Glomerular visceral epithelial cell (primary cell): ENCODE data around the gene HMCN2.
A peak's percentile ranks its signal among the peaks of the same experiment; 100 is the strongest.

Experiments
- DNase-seq: peaks from one replicate; pipeline ENCODE4 v3.0.0-alpha.2; 2016; ENCODE audit errors: extremely low spot score

HMCN2 gene

DNA sequence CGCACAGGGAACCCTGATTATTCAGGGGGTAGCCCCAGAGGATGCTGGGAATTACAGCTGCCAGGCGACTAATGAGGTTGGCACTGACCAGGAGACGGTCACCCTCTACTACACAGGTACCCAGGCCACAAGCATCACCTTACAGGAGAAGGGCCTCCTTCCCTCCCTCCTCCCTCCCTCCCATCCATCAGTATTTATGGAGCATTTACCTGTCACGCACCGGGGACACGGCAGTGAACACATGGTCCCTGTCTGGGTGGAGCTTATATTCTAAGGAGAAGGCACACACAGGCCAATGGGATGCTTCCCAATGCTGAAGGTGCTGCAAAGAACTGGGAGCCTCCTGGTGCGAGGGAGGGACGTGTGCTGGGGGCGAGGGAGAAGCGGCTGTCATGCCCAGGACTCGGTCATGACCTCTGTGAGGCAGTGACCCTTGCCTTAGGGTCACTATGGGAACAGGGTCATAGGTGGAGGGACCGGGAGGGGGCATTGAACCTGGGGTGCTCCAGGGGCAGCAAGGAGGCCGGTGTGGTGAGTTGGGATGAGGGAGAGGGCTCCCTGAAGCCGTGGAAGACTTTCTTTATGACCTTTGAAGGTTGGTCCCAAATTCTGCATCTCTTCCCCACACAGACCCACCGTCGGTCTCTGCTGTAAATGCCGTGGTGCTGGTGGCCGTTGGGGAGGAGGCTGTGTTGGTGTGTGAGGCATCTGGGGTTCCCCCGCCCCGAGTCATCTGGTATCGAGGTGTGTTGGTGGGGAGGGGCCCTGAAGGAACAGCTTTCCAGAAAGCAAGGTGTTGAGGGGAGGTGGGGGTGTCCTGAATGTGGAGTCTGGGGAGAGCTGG, 41.5 kb downstream of the HMCN2 start:
- DNase-seq = no peak

DNA sequence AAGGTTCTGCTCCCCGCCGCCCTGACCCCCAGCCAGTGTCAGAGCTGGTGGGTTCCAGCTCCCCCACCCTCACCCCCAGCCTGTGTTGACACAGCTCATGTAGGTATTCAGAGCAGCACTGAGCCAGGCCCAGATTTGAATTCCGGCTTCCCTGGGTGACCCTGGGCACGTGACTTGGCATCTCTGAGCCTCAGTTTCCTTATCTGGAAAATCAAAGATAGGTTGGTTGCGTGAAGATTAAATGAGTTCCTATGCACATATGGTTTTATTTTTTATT, 42.0 kb downstream of the HMCN2 start:
- no peak for DNase-seq

DNA sequence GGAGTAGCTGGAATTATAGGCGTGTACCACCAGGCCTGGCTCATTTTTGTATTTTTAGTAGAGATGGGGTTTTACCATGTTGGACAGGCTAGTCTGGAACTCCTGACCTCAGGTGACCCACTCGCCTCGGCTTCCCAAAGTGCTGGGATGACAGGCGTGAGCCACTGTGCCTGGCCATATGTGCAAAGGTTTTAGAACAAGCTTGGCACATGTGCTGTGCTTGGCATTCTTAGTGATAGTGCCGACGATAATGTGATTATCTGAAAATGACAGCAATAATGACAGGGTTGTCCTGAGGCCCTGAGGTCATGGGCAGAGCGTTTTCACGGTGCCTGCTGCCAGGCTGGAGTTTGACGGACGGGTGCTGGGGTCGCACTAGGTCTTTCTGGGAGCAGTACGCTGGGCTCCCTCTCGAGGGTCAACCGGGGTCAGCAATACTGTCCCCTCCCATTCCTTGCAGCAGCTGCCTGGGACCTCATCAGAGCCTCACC, 42.6 kb downstream of the HMCN2 start:
- DNase-seq = no peak

DNA sequence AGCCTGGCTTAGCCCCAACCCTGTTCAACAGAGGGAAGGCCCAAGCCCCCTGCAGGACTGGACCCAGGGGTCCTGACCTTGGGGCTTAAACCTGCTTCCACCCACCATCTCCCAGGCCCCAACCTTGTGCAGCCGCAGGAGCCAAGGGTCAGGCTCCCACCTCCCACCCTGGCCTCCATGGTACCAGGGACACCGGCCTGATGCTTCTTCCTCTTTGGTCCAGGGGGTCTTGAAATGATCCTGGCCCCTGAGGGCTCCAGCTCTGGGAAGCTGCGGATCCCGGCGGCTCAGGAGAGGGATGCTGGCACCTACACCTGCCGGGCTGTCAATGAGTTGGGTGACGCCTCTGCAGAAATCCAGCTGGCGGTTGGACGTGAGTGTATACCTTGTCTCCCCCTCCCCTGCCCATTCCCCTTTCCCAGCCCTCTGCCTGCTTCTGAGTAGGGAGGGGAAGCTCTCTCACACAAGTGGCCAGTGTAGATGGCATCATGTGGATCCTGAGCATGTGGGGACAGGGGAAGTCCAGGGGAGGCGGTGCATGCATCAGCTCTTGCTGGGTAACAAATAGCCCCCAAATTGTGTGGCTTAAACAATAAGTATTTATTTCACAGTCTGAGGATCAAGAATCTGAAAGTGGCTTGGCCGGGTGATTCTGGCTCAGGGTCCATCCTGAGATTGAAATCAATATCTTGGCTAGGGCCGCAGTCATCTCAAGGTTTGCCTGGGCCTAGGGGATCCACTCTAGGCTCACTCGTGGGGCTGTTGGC, 44.3 kb downstream of the HMCN2 start:
- DNase-seq = no peak

DNA sequence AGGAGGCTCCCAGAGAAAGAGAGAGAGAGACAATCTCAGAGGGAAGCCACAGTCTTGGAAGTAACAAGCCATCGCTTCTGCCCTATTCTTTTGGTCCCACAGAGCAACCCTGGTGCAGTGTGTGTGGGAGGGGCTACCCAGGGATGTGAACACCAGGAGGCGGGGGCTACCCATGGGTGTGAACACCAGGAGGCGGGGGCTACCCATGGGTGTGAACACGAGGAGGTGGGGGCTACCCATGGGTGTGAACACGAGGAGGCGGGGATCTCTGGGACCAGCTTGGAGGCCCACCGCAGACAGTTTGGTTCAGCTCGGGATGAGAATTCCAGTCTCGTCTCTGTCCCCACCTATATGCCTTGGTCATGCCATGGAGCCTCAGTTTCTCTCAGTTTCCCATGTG, 44.9 kb downstream of the HMCN2 start:
- no peak for DNase-seq

DNA sequence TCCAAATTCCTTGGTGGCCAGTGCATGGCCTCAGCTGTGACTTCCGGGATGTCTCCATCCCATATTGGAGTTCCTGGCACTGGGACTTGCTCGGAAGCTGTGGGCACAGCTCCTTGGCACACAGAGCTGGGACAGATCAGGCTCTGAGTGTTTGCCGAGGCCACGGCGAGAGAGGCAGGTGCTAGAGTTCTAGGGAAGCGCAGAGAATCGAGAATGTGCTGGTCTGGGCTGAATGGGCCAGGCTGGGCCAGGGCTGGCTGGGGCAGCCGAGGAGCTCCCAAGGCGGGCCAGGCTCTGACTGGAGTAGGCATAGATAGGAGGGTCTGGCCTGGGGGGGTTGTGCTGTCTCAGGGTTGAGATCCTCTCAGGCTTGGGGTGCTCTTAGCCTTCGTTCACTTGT, 45.4 kb downstream of the HMCN2 start:
- DNase-seq = no peak

DNA sequence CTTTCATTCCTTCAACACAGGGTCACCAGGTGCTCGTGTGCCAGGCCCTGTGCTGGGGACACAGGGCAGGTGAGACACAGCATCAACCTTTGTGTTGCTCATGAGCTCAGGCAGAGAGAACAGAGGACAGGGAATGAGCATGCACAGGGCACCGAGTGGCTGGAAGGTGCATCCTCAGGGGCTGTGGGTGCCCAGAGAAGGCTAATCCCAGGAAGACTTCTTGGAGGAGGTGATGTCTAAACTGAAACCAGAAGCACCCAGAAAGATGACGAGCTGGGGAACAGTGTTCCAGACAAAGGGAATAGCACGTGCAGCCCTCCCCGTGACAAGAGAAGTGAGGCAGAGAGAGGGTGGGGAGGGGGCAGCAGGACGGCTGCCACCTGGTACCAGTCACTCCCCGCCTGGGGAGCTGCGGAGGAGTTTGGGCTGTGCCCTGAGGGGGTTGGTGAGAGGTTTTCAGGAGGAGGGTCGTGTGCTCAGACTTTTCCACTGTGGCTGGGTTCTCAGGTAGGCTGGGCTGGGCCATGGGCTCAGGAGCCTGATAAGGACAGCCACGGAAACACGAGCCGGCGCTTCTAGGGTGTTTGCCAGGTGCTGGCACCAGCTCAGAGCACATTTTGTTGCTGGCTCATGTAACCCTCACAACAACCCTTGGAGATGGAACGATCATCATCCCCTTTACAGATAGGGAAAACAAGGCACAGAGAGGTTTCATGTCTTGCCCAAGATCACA, 46.0 kb downstream of the HMCN2 start:
- DNase-seq = no peak

DNA sequence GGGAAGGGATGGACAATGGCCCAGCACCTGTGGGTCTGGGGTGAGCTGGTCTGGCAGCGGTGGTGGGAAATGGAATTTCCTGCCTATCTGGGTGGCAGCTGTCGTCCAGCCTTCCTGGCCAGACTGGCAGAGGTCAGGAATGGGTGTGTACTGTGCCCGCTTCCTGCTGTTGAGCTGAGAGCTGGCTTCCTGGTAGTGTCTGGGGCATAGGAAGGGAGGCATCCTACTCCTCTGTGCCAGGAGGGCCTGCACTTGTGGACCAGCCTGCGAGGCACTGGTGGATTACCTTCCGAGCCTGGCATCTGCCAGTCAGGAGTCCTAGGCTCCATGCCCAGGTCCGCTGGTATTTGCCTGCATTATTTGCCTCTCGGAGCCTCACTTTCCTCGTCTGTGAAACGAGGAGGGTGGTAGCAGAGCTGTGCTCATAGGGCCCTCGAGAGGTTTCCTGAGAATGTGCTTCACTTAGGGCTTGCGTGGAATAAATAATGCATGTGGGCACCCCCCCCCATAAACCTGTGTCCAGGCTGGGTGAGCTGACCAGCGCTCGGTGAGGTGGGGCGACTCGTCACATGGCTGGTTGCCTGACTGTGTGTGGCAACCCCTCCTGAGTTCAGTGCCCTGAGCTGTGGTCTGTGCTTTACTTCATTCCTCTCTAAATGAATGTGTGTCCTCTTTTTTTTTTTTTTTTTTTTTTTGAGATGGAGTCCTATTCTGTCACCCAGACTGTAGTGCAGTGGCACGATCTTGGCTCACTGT, 47.7 kb downstream of the HMCN2 start:
- no peak for DNase-seq

DNA sequence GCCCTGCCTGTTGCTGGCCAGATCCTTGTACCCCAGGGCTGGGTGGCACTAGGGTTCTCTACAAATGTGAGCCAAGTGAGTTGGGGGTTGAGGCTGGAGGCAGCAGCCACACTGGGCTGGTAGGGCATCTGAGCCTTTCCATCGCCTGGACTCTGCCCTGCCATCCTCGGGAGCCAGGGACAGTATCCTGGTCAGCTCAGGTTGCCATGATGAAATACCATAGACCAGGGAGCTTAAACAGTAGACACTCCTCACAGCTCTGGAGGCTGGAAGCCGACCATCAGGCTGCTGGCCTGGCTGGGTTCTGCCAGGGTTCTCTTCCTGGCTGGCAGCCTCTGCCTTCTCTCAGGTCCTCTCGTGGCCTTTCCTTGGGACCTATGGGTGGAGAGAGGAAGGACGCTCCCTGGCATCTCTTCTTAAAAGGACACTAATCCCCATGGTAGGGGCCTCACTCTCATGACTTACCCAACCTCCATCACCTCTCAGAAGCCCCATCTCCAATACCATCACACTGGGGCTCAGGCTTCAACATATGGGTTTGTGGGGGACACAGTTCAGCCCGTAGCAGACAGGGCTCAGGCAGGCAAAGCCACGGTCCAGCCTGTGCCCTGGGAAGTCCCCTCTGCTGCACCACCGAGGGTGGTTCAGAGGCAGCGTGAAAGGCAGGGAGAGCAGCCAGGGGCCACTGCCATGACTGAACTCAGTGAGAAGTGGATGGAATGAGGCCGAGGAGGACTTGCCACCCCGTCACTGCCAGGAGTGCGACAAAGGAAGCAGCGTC, 50.1 kb downstream of the HMCN2 start:
- no peak for DNase-seq

DNA sequence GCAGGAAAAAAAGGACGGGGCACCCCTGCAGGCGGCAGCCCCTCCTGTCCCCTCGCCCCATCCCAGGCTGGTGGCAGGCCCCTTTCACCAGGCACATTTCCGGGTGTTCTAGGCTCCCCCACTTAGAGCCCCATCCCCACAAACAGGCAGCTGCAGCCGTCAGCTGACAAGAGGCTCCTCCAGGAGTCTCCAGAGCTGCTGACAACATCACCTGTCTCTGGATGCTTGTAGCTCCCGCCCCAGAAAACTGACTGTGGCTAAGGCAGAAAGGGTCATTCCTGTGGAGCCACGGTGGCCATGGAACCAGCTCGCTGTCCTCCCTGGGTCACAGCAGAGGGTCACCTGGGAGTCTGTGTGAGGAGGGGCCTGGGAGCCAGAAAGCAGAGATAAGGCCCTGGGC, 50.9 kb downstream of the HMCN2 start:
- DNase-seq = no peak

DNA sequence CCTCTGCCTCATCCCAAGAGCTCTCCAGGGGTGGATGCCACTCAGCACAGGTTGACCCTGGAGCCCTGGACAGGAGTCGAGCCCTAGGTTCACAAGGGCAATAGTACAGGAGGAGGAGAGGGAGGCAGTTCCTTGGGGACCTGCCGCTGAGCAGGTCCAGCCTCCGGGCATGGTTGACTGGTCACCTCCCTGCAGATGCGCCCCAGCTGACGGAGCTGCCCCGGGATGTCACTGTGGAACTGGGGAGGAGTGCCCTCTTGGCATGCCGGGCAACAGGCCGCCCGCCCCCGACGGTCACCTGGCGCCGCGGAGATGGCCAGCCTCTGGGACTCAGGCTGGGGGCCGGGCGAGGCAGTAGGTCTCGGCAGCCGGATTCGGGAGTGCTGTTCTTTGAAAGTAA, 53.7 kb downstream of the HMCN2 start:
- no peak for DNase-seq

DNA sequence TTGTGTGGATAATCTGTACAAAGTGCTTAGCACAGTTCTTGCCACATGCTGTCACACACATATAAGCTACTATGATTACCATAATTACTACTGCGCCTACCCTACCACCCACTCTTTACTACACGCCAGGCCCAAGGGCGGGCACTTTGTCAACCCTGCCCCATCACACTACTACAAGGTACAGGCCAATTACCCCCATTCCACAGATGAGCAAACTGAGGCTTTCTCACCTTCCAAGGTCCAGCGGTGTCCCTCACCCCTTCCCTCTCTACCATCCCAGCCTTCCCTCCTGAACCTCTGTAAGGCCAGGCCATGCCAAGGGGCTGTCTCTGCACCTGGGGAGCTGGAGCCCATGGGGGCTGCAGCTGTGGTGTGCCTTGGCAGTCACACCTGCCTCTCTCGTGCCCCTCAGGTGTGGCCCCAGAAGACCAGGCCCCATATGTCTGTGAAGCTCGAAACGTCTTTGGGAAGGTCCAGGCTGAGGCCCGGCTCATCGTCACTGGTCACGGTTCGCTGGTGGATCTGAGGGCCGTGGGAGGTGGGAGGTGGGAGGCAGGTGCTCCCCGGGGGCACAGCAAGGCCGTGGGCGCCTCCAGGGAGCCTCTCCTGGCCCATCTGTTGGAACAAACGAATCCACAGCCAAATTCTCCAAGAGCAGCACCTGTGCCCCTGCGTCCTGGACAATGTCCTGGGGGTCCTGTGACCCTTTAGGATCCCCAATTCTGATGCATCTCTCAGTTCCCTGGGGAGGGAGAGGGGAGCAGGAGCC, 54.6 kb downstream of the HMCN2 start:
- no peak for DNase-seq

DNA sequence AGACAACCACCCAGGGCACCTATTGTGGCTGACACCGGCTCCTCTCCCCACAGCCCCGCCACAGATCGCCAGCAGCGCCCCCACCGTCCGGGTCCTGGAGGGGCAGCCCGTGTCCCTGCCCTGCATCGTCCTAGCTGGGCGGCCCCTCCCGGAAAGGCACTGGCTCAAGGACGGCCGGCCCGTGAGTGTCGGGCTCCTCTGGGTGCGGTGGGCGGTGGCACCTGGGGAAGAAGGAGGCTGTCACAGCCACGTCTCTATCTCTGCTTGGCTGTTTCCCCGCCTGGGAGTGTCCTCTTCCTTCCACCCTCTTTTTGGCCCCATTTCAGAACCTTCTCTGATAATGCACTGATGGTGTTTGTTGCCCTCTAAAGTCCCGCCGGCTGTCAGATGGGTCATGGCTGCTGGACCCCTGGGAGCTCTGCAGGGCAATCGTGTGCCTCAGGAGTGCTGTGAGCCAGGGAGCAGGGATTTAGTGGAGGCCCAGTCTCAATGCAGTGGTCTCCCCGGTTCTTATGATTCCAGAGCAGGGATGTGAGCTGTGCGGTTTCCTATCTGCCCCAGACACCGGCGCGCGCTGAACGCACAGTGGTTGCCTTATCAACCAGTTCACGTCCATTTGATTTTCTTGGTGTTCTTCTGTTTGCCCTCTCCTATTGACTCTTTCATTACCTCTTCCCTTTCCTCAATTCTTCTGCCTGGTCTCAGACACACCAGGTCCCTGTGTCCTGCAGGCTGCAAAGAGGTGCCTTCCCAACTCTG, 55.3 kb downstream of the HMCN2 start:
- no peak for DNase-seq

DNA sequence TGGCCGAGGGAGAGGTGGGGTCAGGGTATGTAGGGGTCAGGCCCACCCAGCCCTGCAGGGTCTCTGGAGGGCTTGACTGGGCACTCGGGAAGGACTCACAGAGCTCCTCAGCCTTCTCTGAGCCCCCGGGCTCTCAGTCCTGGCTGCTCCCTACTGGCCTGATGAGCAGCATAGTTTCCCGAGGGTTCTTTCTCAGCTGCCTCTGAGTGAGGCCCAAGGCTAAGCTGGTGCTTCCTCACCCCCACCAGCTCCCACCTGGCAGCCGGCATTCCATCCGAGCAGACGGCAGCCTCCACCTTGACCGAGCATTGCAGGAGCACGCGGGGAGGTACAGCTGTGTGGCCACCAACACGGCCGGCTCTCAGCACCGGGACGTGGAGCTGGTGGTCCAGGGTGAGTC, 56.0 kb downstream of the HMCN2 start:
- no peak for DNase-seq

DNA sequence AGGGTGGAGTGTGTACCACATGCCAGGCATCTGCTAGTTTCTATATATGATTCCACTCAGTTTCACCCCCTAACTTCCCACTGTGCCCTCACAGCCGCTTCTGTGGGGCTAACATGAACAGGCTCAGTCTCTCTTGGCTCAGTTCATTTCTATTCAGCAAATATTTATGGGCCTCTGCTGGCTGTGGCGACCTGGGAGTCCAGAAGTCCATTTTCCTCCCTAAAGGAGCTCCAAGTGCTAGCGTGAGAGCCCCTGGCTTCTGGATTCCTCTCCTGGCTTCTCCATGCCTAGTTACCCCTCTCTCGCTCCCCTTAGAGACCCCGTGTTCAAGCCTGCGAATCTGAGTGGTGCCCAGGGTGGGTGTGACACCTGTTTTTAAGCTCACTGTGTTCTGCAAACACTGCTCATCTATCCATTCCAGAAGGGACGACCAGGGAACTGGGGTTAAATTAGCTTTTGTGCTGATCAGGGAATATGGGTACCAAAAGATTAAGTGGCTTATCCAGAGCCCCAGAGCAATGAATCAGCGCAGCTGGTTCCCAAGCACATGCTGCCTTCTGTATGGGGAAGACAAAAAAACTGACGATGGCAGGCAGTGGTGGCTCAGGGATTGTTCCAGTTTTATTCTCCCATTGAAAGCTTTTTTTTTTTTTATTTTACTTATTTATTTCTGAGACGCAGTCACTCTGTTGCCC, 57.6 kb downstream of the HMCN2 start:
- DNase-seq = no peak

DNA sequence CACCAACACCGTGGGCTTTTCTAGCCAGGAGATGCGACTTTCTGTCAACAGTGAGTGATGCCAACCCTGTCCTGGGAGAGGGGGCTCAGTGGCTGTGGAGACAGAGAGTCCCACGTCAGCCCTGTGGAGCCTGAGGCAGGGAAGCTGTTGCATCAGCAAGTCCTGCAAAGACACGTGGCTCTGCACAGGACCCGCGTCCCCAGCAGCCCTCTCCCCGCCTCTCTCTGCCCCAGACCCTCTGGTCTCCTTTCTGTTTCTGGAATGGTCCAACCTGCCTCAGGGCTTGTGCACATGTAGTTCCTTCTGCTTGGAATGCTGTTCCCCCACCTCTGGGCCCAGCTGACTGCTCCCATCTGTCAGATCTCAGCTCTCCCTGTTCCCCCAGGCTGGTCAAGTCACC, 60.4 kb downstream of the HMCN2 start:
- no peak for DNase-seq

DNA sequence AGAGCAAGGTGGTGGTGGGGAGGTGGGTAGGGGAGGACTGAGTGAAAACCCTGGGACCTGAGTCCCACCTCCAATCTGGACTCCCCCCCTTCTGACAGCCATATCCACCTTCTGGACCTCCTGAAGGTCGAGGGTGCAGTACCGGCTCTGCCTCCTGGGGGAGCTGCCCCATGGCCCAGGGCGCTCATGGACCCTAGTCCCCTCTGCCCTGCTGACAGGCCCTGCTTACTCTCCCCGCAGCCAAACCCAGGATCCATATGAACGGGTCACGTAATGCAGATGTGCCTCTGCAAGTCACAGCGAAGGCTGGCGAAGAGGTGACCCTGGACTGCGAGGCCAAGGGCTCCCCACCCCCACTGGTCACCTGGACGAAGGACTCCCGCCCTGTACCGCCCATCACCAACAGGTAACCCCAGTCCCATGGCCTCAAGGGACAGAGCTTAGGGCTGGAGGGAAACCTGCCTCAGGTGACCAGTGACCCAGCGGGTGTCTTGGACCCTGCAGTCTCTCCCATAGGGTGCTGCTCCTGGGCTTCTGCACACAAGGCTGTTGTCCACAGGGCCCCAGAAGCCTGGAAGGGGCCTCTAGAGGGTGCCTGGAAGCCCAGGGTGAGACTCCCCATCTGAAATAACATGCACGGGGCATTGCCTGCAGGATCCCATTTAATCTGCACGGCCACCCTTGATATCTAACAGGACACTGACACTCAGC, 61.7 kb downstream of the HMCN2 start:
- DNase-seq = no peak

DNA sequence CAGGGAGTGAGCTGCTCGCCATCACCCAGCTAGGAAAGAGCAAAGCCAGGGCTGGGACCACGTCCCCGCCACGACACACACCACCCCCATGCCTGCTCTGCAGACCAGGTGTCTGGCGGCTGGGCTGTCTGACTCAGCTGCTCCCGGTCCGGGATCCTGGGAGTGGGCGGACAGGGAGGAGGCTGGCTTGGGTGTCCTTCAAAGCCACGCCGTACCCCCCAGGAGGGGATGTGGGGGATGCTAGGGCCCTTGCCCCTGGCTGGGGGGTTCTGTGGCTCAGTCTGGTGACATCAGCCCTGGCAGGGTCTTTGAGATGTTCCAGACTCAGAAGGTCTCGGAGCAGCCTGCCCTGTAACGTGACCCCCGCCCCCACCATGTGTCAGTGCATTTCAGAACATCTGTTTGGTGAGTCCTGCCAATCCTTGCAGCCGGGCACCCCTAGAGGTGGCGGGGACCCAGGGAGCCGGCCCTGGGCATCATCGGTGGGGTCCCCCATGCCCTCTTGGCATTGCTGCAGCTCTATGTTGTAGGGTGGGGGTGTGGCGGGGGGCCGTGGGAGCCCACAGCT, 62.3 kb downstream of the HMCN2 start:
- DNase-seq = peak; percentile 35
